ENCODE measurements around the gene PNMA6E. TPM values are rescaled to one million over a fixed set of nuclear protein-coding genes. Genes with fewer than 3 reads are reported as not detected.

Gene PNMA6E
- polyA plus RNA-seq, 1 donor from 2014 or later, result not detected

GRCh38 chrX:153375571-153375970 lies 25.6 kb downstream of the PNMA6E start:
- Histone ChIP-seq H3K36me3 (ENCODE audit: insufficient read depth, low read length) (no peaks in the 10 kb centered on the region), H3K9me2 (ENCODE audit: insufficient read depth, low read length) (no peaks in the 10 kb centered on the region), H3K79me2 (replicated peaks; ENCODE audit: insufficient read depth, low read length) (no peaks in the 10 kb centered on the region), H3K27me3 (ENCODE audit: insufficient read depth, low read depth, low read length) (no peaks in the 10 kb centered on the region), H3F3A (ENCODE audit: insufficient read depth, low read length, poor library complexity, severe bottlenecking) (no peaks in the 10 kb centered on the region), H3K9me3 (ENCODE audit: low read length) (no peaks in the 10 kb centered on the region), H2AFZ (ENCODE audit: low read depth, low read length) (no peak overlapping the region), H3K9ac (ENCODE audit: low read length) (no peak overlapping the region), H4K20me1 (ENCODE audit: insufficient read depth) (no peaks in the 10 kb centered on the region), H3K4me2 (ENCODE audit: low read length) (no peak overlapping the region), H3K4me3 (ENCODE audit: low read length) (no peak overlapping the region), H3K27ac (ENCODE audit: low read length) (no peak overlapping the region)
- TF ChIP-seq TAF1 (IDR thresholded peaks at IDR 0.05; ENCODE audit: low read depth), result no peak
- TF ChIP-seq POLR2AphosphoS5 (IDR thresholded peaks at IDR 0.05), result no peak
- no peak for TF ChIP-seq RAD21 (conservative IDR thresholded peaks at IDR 0.05)
- TF ChIP-seq CTCF (IDR thresholded peaks at IDR 0.05; ENCODE audit: poor library complexity, severe bottlenecking), result no peak
- no peak for TF ChIP-seq MXI1 (conservative IDR thresholded peaks at IDR 0.05; ENCODE audit: poor library complexity, severe bottlenecking)

- H3K27me3 ChIP-seq (ENCODE audit: insufficient read depth, low read depth, low read length), result no peaks in the 10 kb centered on the region
- no peaks in the 10 kb centered on the region for H3K9me2 ChIP-seq (ENCODE audit: insufficient read depth, low read length)
- no peaks in the 10 kb centered on the region for H4K20me1 ChIP-seq (ENCODE audit: insufficient read depth)
- H3K9me3 ChIP-seq (ENCODE audit: low read length), result no peaks in the 10 kb centered on the region
- no peak overlapping the region for H3K4me3 ChIP-seq (ENCODE audit: low read length)
- no peak overlapping the region for H3K4me2 ChIP-seq (ENCODE audit: low read length)
- H3K27ac ChIP-seq (ENCODE audit: low read length), result no peak overlapping the region
- TF ChIP-seq TAF1 (IDR thresholded peaks at IDR 0.05; ENCODE audit: low read depth), result no peak
- TF ChIP-seq CTCF (IDR thresholded peaks at IDR 0.05; ENCODE audit: poor library complexity, severe bottlenecking), result no peak
- TF ChIP-seq REST (IDR thresholded peaks at IDR 0.05; ENCODE audit: borderline replicate concordance), result no peak
- TF ChIP-seq EZH2 (IDR thresholded peaks at IDR 0.05; ENCODE audit: borderline replicate concordance, insufficient read depth, low read length, poor library complexity, severe bottlenecking), result no peak
- no peak for TF ChIP-seq POLR2AphosphoS5 (IDR thresholded peaks at IDR 0.05)
- no peak for TF ChIP-seq SMC3 (conservative IDR thresholded peaks at IDR 0.05; ENCODE audit: poor library complexity)
- no peak for TF ChIP-seq EP300 (conservative IDR thresholded peaks at IDR 0.05; ENCODE audit: poor library complexity, severe bottlenecking)
- no peak for TF ChIP-seq MXI1 (conservative IDR thresholded peaks at IDR 0.05; ENCODE audit: poor library complexity, severe bottlenecking)
- TF ChIP-seq RAD21 (conservative IDR thresholded peaks at IDR 0.05), result no peak
- H3K36me3 ChIP-seq (ENCODE audit: insufficient read depth, low read length), result no peaks in the 10 kb centered on the region
- H3K9ac ChIP-seq (ENCODE audit: low read length), result no peak overlapping the region
- H3F3A ChIP-seq (ENCODE audit: insufficient read depth, low read length, poor library complexity, severe bottlenecking), result no peaks in the 10 kb centered on the region
- no peaks in the 10 kb centered on the region for H3K79me2 ChIP-seq (replicated peaks; ENCODE audit: insufficient read depth, low read length)
- no peak overlapping the region for H2AFZ ChIP-seq (ENCODE audit: low read depth, low read length)
These were observed 26.7 kb downstream of the PNMA6E start for GRCh38 chrX:153374426-153374825.
